Cardiac fibroblast (primary cell): ENCODE results near the gene MPP3.
A peak's percentile ranks its signal among the peaks of the same experiment; 100 is the strongest.

ENCODE experiments used
- DNase-seq, 2 donors: peaks; one replicate each; pipeline versions ENCODE4 v3.0.0 to v3.0.0-alpha.2; 2010; ENCODE audit warnings: low read depth in 2 of 2
- H3K4me3 ChIP-seq, 2 donors: replicated peaks in 1 of 2; 1 replicate in 1 of 2; 2 replicates in 1 of 2; pipeline ENCODE4 v1.5.1; 2011; ENCODE audit warnings: low read depth in 2 of 2, low read length in 2 of 2, mild to moderate bottlenecking in 2 of 2, moderate library complexity in 1 of 2
- TF ChIP-seq, protein P1 (sequence below): IDR thresholded peaks from one replicate; pipeline ENCODE4 v1.5.1; 2011; ENCODE audit warnings: low read depth, mild to moderate bottlenecking, low read length, inconsistent platforms

MPP3 gene

DNA sequence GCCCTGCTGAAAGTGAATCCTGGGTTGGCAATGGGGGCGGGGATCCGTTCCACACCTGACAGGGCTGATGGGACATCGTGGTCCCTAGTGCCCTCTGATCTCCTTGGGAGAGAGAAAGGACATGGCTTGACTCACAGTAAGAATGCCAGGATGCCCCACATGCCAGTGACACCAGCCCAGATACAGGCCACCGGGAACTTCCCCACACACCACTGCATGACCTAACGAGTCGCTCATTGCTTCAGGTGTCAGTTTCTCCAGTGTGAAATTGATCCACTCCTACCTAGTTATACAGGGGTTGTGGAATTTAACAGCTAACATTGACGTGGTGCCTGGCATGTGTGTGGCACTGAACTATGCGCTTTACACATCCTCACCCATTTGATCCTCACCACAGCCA, 21.6 kb upstream of the MPP3 start:
- H3K4me3 ChIP-seq: no peak overlapping the region
- no peak for DNase-seq
- TF ChIP-seq, protein P1, sequence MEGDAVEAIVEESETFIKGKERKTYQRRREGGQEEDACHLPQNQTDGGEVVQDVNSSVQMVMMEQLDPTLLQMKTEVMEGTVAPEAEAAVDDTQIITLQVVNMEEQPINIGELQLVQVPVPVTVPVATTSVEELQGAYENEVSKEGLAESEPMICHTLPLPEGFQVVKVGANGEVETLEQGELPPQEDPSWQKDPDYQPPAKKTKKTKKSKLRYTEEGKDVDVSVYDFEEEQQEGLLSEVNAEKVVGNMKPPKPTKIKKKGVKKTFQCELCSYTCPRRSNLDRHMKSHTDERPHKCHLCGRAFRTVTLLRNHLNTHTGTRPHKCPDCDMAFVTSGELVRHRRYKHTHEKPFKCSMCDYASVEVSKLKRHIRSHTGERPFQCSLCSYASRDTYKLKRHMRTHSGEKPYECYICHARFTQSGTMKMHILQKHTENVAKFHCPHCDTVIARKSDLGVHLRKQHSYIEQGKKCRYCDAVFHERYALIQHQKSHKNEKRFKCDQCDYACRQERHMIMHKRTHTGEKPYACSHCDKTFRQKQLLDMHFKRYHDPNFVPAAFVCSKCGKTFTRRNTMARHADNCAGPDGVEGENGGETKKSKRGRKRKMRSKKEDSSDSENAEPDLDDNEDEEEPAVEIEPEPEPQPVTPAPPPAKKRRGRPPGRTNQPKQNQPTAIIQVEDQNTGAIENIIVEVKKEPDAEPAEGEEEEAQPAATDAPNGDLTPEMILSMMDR: no peak

DNA sequence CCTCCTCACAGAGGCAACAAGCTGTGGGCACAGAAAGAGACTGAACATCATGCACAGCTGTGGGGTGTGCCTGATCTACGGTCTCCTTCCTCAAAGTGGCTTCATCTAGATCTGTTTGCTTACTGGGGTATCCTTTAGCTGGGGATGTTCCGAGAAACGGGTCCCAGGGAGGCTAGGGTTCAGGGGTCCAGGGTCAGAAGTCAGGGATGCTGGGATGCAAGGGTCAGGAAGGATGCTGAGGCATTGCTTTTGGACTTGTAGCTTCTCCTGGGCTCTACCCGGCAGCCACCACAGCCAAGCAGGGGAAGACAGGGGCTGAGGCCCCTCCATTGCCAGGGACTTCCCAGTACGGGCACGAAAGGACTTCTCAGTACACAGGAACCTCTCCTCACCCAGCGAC, 20.6 kb upstream of the MPP3 start:
- DNase-seq: no peak
- no peak overlapping the region for H3K4me3 ChIP-seq
- TF ChIP-seq, protein P1: no peak

- H3K4me3 ChIP-seq: no peak overlapping the region
- TF ChIP-seq, protein P1: no peak
- DNase-seq: no peak
Observed at GRCh38 chr17:43852571-43852970, 19.6 kb upstream of the MPP3 start.

DNA sequence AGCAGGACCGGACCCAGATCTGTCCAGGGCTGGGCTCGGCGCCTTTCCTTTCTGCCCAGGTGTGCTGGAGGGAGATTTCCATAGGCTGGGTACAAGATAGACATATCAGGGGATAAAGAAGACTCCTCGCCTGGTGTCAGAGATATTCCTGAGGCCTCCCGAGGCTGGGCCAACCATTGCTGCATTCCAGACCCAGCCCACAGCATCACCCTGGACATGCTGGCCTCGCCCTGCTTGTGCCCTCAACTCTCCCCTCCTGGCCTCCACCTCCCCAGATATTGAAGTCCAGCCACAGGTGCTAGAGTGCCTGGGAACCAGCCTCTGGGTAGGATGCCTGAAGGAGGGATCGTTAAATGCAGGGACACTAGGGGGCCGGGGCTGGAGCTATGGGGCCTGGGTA, 16.2 kb upstream of the MPP3 start:
- DNase-seq: no peak
- TF ChIP-seq, protein P1: no peak

DNA sequence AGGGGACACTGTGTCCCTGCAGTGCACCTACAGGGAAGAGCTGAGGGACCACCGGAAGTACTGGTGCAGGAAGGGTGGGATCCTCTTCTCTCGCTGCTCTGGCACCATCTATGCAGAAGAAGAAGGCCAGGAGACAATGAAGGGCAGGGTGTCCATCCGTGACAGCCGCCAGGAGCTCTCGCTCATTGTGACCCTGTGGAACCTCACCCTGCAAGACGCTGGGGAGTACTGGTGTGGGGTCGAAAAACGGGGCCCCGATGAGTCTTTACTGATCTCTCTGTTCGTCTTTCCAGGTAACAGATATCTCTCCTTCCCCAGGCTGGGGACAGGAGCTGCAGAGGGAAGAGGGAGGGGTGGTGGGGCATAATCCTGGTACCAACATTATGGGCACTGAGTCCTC, 15.7 kb upstream of the MPP3 start:
- H3K4me3 ChIP-seq: no peak overlapping the region
- DNase-seq: no peak
- TF ChIP-seq, protein P1: no peak

More for the DNA sequence above, 16.2 kb upstream of the MPP3 start:
- no peak overlapping the region for H3K4me3 ChIP-seq

DNA sequence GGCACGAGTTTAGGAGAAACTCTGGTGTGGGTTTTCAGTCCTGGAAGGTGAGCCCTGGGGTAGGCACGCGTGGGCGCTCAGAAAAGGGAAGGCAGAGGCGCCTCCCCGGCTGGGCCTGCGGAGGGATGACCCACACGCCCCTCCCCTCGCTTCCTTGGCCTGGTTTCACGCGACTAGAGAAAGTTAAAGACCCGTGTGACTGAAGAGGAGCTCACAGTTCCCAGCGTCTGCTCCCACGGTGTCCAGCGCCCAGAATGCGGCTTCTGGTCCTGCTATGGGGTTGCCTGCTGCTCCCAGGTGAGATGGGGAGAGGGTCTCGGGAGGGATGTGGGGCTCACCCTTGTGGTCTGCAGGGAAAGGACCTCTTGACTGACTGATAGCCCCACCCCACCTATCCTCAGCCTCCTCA, 14.0 kb upstream of the MPP3 start, which contains the start of gene CD300LG:
Gene CD300LG, plus strand, starts transcription at position 214 of the 409 bp plus-strand sequence. Its CDS starts 41 bp downstream, at position 255.
- TF ChIP-seq, protein P1: no peak
- no peak for DNase-seq
- H3K4me3 ChIP-seq: no peak within 1 kb of the TSS

- H3K4me3 ChIP-seq: no peak overlapping the region
- TF ChIP-seq, protein P1: peak; percentile 100
- peak; percentile 77 to 86 for DNase-seq
Observed at GRCh38 chr17:43846221-43846712, 13.3 kb upstream of the MPP3 start.
